ENCODE measurements around the gene CLEC18A. TPM values are rescaled to one million over a fixed set of nuclear protein-coding genes. Genes with fewer than 3 reads are reported as not detected.

CLEC18A gene
- total and polyA plus RNA-seq, 8 donors, result 0.28 to 5.5 (median 0.68) TPM

GRCh38 chr16:69909043-69909442, 42.1 kb upstream of the CLEC18A start:
- DNase-seq (no peak), ATAC-seq (no peak), FAIRE-seq (no peak)
- H3K27me3 ChIP-seq, result no peaks in the 10 kb centered on the region
- no peak overlapping the region for H3K27ac ChIP-seq
- WGBS, 2 donors, result 96 to 98% methylated on average over 8 of the region's 8 CpGs
- no peaks in the 10 kb centered on the region for H3K9me3 ChIP-seq
- no peaks in the 10 kb centered on the region for H3K36me3 ChIP-seq
- intact Hi-C loops (cut with DNase I), result no loop called here
- TF ChIP-seq CTCF (IDR thresholded peaks at IDR 0.05), result no peak
- H3K4me1 ChIP-seq, result peaks cover 0 to 5% (median 0%) of the 10 kb centered on the region in 3 donors
- H3K4me3 ChIP-seq, result no peak overlapping the region

GRCh38 chr16:69909760-69910159, 41.4 kb upstream of the CLEC18A start:
- DNase-seq, result no peak
- TF ChIP-seq CTCF (IDR thresholded peaks at IDR 0.05), result no peak
- H3K36me3 ChIP-seq, result no peaks in the 10 kb centered on the region
- H3K4me1 ChIP-seq, result peaks cover 0 to 5% (median 0%) of the 10 kb centered on the region in 3 donors
- H3K27ac ChIP-seq, result no peak overlapping the region
- intact Hi-C loops (cut with DNase I), result no loop called here
- 68 to 69% methylated on average over 7 of the region's 7 CpGs for WGBS, 2 donors
- H3K9me3 ChIP-seq, result no peaks in the 10 kb centered on the region
- no peak overlapping the region for H3K4me3 ChIP-seq
- H3K27me3 ChIP-seq, result no peaks in the 10 kb centered on the region
- no peak for ATAC-seq
- FAIRE-seq, result no peak

- TF ChIP-seq CTCF (IDR thresholded peaks at IDR 0.05), result no peak
- no peak for ATAC-seq
- H3K4me1 ChIP-seq, result peaks cover 0 to 5% (median 0%) of the 10 kb centered on the region in 3 donors
- DNase-seq, result no peak
- H3K9me3 ChIP-seq, result no peaks in the 10 kb centered on the region
- no peaks in the 10 kb centered on the region for H3K27me3 ChIP-seq
- no peaks in the 10 kb centered on the region for H3K36me3 ChIP-seq
- intact Hi-C loops (cut with DNase I), result no loop called here
- H3K4me3 ChIP-seq, result no peak overlapping the region
- 63 to 82% methylated on average over 3 of the region's 3 CpGs for WGBS, 2 donors
- H3K27ac ChIP-seq, result no peak overlapping the region
- FAIRE-seq, result no peak
Observed at GRCh38 chr16:69910964-69911363, 40.2 kb upstream of the CLEC18A start.

GRCh38 chr16:69916462-69916861, 34.7 kb upstream of the CLEC18A start:
- no peaks in the 10 kb centered on the region for H3K9me3 ChIP-seq
- intact Hi-C loops (cut with DNase I), result no loop called here
- DNase-seq, result no peak
- 91 to 94% methylated on average over 1 of the region's 1 CpG for WGBS, 2 donors
- no peak for TF ChIP-seq CTCF (IDR thresholded peaks at IDR 0.05)
- no peaks in the 10 kb centered on the region for H3K27me3 ChIP-seq
- H3K27ac ChIP-seq, result no peak overlapping the region
- H3K4me1 ChIP-seq, result no peaks in the 10 kb centered on the region
- H3K36me3 ChIP-seq, result no peaks in the 10 kb centered on the region
- no peak for ATAC-seq
- H3K4me3 ChIP-seq, result no peak overlapping the region
- no peak for FAIRE-seq

- H3K36me3 ChIP-seq, result no peaks in the 10 kb centered on the region
- peak overlapping the region in 3 of 4 donors; percentile 51 to 69 (median 62) for H3K27ac ChIP-seq
- H3K4me3 ChIP-seq, result no peak overlapping the region
- FAIRE-seq (no peak), ATAC-seq (peak in 2 of 4 donors; percentile 20 to 26), DNase-seq (no peak)
- H3K4me1 ChIP-seq, result no peaks in the 10 kb centered on the region
- TF ChIP-seq CTCF (IDR thresholded peaks at IDR 0.05), result no peak
- intact Hi-C loops (cut with DNase I), result no loop called here
- WGBS, 2 donors, result 59 to 83% methylated on average over 1 of the region's 1 CpG
- no peaks in the 10 kb centered on the region for H3K27me3 ChIP-seq
- no peaks in the 10 kb centered on the region for H3K9me3 ChIP-seq
Observed at GRCh38 chr16:69917311-69917710, 33.8 kb upstream of the CLEC18A start.
